DND-41 (cell line): Measurements from ENCODE around the gene MDH1B.
A peak's percentile ranks its signal among the peaks of the same experiment; 100 is the strongest.
"Not testable (repeated sequence)": the region's sequence is repeated elsewhere in the genome, so short reads cannot be mapped to it uniquely, and the experiment has no call there.

ENCODE experiments used
- ATAC-seq: fragments of 200-7000 bp; cut with Tn5 transposase; 3 replicates; pipeline ENCODE4 v1.9.1; 2021; ENCODE audit warnings: low read depth; ENCODE audit not compliant: insufficient read depth
- DNase-seq: peaks from one replicate; pipeline ENCODE4 v3.0.0-alpha.2; 2020
- H2AFZ ChIP-seq: 2 replicates; pipeline ENCODE4 v1.6.0; 2012; ENCODE audit warnings: low read depth, low read length
- H3K27ac ChIP-seq: 2 replicates; pipeline ENCODE4 v1.5.1; 2012; ENCODE audit warnings: low read length, inconsistent platforms
- H3K27me3 ChIP-seq: fragments of 200-600 bp; sonication (generic); 2 replicates; pipeline ENCODE4 v1.6.0; 2012; ENCODE audit warnings: low read length, mild to moderate bottlenecking, inconsistent platforms; ENCODE audit not compliant: insufficient read depth, poor library complexity
- H3K36me3 ChIP-seq: 2 replicates; pipeline ENCODE4 v1.5.1; 2012; ENCODE audit warnings: low read length, inconsistent platforms; ENCODE audit not compliant: insufficient read depth
- H3K4me1 ChIP-seq: 2 replicates; pipeline ENCODE4 v1.5.1; 2012; ENCODE audit warnings: mild to moderate bottlenecking, low read length; ENCODE audit not compliant: insufficient read depth
- H3K4me2 ChIP-seq: 2 replicates; pipeline ENCODE4 v1.6.0; 2012; ENCODE audit warnings: mild to moderate bottlenecking, moderate library complexity, low read length, inconsistent platforms; ENCODE audit not compliant: insufficient read depth
- H3K4me3 ChIP-seq, 2 experiments: fragments of 200-600 bp in 1 of 2; shearing (Covaris generic) in 1 of 2; 2 replicates each; pipeline ENCODE4 v1.5.1; 2012 to 2016; ENCODE audit warnings: inconsistent platforms in 2 of 2, low read length in 2 of 2, mild to moderate bottlenecking in 2 of 2, low read depth in 1 of 2, moderate library complexity in 1 of 2
- H3K79me2 ChIP-seq: 2 replicates; pipeline ENCODE4 v1.6.0; 2012; ENCODE audit warnings: low read length, inconsistent platforms; ENCODE audit not compliant: insufficient read depth
- H3K9ac ChIP-seq: 2 replicates; pipeline ENCODE4 v1.6.0; 2012; ENCODE audit warnings: low read depth, mild to moderate bottlenecking, inconsistent platforms, low read length, moderate library complexity
- H3K9me3 ChIP-seq: 2 replicates; pipeline ENCODE4 v1.5.1; 2012; ENCODE audit warnings: low read length, moderate library complexity, mild to moderate bottlenecking, inconsistent platforms; ENCODE audit not compliant: insufficient read depth, severe bottlenecking
- H4K20me1 ChIP-seq: 2 replicates; pipeline ENCODE4 v1.6.0; 2012; ENCODE audit warnings: low read length; ENCODE audit not compliant: insufficient read depth
- EZH2 ChIP-seq: IDR thresholded peaks from 3 replicates; pipeline ENCODE4 v1.6.1; 2012; ENCODE audit warnings: borderline replicate concordance, low read depth, mild to moderate bottlenecking, moderate library complexity, low read length, inconsistent platforms; ENCODE audit not compliant: severe bottlenecking
- TF ChIP-seq, protein P1 (sequence below): IDR thresholded peaks from 2 replicates; pipeline ENCODE4 v1.5.1; 2012; ENCODE audit warnings: borderline replicate concordance, low read length, moderate library complexity, mild to moderate bottlenecking; ENCODE audit not compliant: poor library complexity, severe bottlenecking; ENCODE audit errors: extremely low read depth

The MDH1B gene

DNA sequence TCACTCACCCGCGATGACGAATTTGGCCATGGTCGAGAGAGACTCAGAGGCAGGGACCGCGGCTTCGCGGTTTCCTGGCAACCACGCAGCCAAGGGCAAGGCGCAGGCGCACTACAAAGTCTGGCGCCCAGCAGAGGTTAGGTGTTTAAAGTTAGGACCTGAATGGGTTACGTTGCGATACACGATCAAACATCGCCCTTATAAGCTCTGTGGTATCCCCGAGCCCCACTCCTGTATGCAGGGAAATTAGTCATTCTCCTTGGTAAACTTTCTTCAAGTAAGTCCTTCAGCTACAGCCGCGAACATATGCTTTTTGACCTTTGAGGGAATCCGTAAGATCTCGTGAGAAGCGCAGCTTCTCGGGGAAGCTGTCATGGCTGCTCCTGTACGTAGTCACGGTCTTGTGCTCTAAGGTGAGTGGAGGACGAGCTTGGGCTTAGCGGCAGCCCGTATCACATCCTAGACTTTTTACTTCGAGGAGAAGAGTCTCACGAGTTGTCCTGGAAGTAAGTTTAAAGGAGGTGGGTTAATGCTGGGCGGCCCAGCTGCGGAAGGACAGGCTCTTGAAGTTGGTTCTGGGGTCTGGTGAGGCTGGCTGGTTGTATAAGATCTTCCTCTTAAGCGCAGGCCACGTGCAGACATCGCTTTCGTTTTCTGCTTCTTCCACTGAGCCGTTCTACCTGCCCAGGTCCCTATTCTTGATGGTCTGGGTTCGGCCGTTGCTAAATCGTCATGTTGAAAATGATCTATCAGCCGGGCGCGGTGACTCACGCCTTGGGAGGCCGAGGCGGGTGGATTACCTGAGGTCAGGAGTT, at the start of gene MDH1B, which contains the start of gene FASTKD2:
TSS of gene MDH1B (minus strand) at position 87 of the 815 bp plus-strand sequence. CDS start at position 30, 57 bp downstream.
TSS of gene FASTKD2 (plus strand) at position 365 of the 815 bp plus-strand sequence. CDS start 1,088 bp downstream, outside the sequence.
- Histone ChIP-seq H3K9me3 (no peaks in the 10 kb centered on the region), H3K4me1 (peaks cover 42% of the 10 kb centered on the region), H4K20me1 (no peaks in the 10 kb centered on the region), H3K27ac (peak within 1 kb of the TSS; percentile 90), H3K36me3 (peaks cover 30% of the 10 kb centered on the region), H2AFZ (peak within 1 kb of the TSS; percentile 97), H3K27me3 (no peaks in the 10 kb centered on the region), H3K4me2 (peak within 1 kb of the TSS; percentile 90), H3K4me3 (peak within 1 kb of the TSS; percentile 60 to 99), H3K79me2 (peaks cover 36% of the 10 kb centered on the region), H3K9ac (peak within 1 kb of the TSS; percentile 81)
- ATAC-seq (peak; percentile 92), DNase-seq (peak; percentile 84)
- TF ChIP-seq, protein P1, sequence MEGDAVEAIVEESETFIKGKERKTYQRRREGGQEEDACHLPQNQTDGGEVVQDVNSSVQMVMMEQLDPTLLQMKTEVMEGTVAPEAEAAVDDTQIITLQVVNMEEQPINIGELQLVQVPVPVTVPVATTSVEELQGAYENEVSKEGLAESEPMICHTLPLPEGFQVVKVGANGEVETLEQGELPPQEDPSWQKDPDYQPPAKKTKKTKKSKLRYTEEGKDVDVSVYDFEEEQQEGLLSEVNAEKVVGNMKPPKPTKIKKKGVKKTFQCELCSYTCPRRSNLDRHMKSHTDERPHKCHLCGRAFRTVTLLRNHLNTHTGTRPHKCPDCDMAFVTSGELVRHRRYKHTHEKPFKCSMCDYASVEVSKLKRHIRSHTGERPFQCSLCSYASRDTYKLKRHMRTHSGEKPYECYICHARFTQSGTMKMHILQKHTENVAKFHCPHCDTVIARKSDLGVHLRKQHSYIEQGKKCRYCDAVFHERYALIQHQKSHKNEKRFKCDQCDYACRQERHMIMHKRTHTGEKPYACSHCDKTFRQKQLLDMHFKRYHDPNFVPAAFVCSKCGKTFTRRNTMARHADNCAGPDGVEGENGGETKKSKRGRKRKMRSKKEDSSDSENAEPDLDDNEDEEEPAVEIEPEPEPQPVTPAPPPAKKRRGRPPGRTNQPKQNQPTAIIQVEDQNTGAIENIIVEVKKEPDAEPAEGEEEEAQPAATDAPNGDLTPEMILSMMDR = no peak
- no peak for TF ChIP-seq EZH2

DNA sequence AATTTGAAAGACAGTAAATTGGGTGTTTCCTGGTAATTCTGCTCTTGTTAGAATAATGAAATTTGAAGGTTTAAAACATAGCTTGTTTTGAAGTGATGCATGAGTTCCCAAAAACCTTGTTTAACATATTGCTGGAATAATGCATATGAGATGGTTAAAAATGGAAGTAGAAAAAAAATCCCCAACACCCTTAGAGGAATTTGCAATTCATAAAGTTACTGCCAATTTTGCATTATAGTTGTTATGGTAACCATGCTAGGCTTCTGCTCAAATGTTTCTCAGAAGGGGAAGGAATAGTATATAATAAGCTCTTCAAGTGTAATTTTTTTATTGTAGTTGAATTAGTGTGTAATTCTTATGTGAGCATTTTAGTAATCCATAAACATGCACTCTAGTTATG, 49.4 kb upstream of the MDH1B start:
- H3K4me1 ChIP-seq = no peaks in the 10 kb centered on the region
- no peaks in the 10 kb centered on the region for H3K79me2 ChIP-seq
- no peak overlapping the region for H3K27ac ChIP-seq
- H3K4me3 ChIP-seq = no peak overlapping the region
- no peak overlapping the region for H2AFZ ChIP-seq
- ATAC-seq (no peak), DNase-seq (no peak)
- H3K27me3 ChIP-seq = no peaks in the 10 kb centered on the region
- H3K4me2 ChIP-seq = no peak overlapping the region
- H3K9me3 ChIP-seq = no peaks in the 10 kb centered on the region
- no peaks in the 10 kb centered on the region for H3K36me3 ChIP-seq
- H3K9ac ChIP-seq = no peak overlapping the region
- TF ChIP-seq, protein P1 = no peak
- TF ChIP-seq EZH2 = no peak
- no peaks in the 10 kb centered on the region for H4K20me1 ChIP-seq

DNA sequence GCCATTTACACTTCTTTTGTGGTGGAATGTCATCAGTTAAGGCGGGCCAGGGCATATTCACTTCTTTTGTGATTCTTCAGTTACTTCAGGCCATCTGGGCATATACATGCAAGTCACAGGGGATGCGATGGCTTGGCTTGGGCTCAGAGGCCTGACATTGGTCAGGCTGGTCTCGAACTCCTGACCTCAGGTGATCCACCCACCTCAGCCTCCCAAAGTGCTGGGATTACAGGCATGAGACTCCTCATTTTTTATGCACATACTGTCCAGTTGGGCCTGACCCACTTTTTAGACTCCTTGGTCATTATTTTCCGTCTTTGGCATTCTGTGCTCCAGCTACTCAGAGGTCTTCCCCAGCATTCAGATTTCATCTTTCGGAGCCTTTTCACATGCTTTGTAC, 47.3 kb upstream of the MDH1B start:
- not testable (repeated sequence) for H3K27ac ChIP-seq, H3K36me3 ChIP-seq, H3K4me3 ChIP-seq, H3K9ac ChIP-seq, DNase-seq, H3K27me3 ChIP-seq, H3K9me3 ChIP-seq, H3K79me2 ChIP-seq, H3K4me1 ChIP-seq, H2AFZ ChIP-seq, ATAC-seq, H4K20me1 ChIP-seq, H3K4me2 ChIP-seq

DNA sequence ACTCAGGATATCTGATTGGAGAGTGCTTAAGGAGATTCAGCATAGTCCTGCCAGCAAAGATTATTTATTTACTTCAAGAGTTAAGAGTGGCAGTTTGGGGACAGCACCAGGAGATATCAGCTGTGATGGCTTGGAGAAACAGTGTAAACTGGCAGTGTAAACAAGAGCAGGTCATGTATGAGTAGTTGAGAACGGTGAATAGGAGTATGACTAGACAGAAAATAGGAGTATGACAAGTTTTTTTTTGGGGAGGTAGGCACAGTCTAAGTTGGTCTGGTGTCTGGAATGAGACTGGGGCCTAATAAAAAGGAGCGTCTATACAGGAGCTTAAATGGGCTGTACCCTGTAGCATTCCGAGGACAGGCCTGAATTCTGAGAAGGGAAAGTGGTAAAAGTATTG, 42.5 kb upstream of the MDH1B start:
- H3K79me2 ChIP-seq, H2AFZ ChIP-seq, H3K27ac ChIP-seq, H3K9ac ChIP-seq, H3K9me3 ChIP-seq, H3K36me3 ChIP-seq, DNase-seq, H3K27me3 ChIP-seq, H3K4me3 ChIP-seq, H3K4me1 ChIP-seq, ATAC-seq, H3K4me2 ChIP-seq, H4K20me1 ChIP-seq: not testable (repeated sequence)
